ENCODE results near the gene SSH2.

DNA sequence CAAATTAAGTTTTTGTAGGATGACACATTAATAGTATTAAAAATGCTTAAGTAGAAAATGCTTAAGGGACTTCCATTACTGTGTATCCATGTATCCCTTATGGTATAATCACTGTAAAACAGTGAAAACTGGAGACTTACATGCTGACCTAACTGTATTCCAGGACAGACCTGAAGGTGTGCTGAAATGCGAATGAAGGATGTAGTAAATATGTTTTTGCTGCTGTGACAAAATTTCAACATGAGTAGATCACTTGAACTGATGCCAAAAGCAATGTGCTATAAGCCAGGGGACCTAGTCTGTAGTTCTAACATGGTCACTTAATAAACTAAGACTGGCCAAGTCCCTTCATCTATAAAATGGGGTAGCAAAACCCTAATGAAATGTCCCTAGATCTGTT is 165.3 kb downstream of the SSH2 start:
- TF ChIP-seq, protein P1, sequence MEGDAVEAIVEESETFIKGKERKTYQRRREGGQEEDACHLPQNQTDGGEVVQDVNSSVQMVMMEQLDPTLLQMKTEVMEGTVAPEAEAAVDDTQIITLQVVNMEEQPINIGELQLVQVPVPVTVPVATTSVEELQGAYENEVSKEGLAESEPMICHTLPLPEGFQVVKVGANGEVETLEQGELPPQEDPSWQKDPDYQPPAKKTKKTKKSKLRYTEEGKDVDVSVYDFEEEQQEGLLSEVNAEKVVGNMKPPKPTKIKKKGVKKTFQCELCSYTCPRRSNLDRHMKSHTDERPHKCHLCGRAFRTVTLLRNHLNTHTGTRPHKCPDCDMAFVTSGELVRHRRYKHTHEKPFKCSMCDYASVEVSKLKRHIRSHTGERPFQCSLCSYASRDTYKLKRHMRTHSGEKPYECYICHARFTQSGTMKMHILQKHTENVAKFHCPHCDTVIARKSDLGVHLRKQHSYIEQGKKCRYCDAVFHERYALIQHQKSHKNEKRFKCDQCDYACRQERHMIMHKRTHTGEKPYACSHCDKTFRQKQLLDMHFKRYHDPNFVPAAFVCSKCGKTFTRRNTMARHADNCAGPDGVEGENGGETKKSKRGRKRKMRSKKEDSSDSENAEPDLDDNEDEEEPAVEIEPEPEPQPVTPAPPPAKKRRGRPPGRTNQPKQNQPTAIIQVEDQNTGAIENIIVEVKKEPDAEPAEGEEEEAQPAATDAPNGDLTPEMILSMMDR (conservative IDR thresholded peaks at IDR 0.05; ENCODE audit: low read length), result no peak
- TF ChIP-seq EZH2phosphoT487 (IDR thresholded peaks at IDR 0.05; ENCODE audit: borderline replicate concordance, low read depth, low read length), result no peak

Measured in OCI-LY7 (cell line).